ENCODE results near the gene PTH2R. TPM values are rescaled to one million over a fixed set of nuclear protein-coding genes. Genes with fewer than 3 reads are reported as not detected.

PTH2R gene
- total and polyA plus RNA-seq, 2 donors (not counting 3 experiments of a cell fraction or from before 2014, with no cell fraction given) = not detected

DNA sequence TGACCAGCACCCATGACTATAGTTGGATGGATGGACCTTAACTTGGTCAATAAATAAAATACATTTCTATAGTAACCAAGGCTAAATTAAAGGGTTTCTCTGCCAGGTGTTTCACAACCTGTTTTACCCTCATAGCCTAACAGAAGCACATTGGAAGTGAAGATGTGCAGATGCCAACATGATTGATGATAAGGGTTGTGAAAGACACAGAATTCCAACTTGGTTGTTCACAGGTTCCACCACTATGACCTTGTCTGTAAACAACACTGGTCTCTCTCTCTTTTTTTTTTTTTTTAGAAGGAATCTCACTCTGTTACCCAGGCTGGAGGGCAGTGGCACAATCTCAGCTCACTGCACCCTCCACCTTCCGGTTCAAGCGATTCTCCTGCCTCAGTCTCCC lies 37.5 kb upstream of the PTH2R start:
- POLR2A ChIA-PET = no interaction called here
- BruUV-seq (replicated peaks) = no TSS peak
- Histone ChIP-seq H3K27ac (ENCODE audit: insufficient read depth, low read depth, low read length) (no peak overlapping the region), H3K79me2 (ENCODE audit: control insufficient read depth, insufficient read depth, low read length) (no peaks in the 10 kb centered on the region), H3K9me1 (replicated peaks; ENCODE audit: control insufficient read depth, extremely low read depth, insufficient read depth, low read length) (no peaks in the 10 kb centered on the region), H3K27me3 (ENCODE audit: control insufficient read depth in 2 of 2, insufficient read depth in 2 of 2, low read length in 2 of 2) (no peaks in the 10 kb centered on the region), H3K9ac (replicated peaks; ENCODE audit: extremely low read depth, insufficient read depth, low read length) (no peak overlapping the region), H2AFZ (ENCODE audit: low read depth, low read length) (no peak overlapping the region), H3K4me2 (ENCODE audit: insufficient read depth, low read length) (no peak overlapping the region), H3K36me3 (ENCODE audit: control insufficient read depth in 2 of 2, extremely low read depth in 1 of 2, insufficient read depth in 2 of 2, low read length in 2 of 2) (no peaks in the 10 kb centered on the region), H4K20me1 (replicated peaks; ENCODE audit: control insufficient read depth, extremely low read depth, insufficient read depth, low read length) (no peaks in the 10 kb centered on the region), H3K9me3 (replicated peaks; ENCODE audit: control insufficient read depth, insufficient read depth, low read length) (no peaks in the 10 kb centered on the region), H3K4me1 (ENCODE audit: control insufficient read depth, extremely low read depth, insufficient read depth, low read length) (no peaks in the 10 kb centered on the region), H3K4me3 (replicated peaks in 1 of 3; ENCODE audit: insufficient read depth in 1 of 3, low read depth in 1 of 3, low read length in 3 of 3) (no peak overlapping the region)
- TF ChIP-seq FOS (IDR thresholded peaks at IDR 0.05; ENCODE audit: borderline replicate concordance, insufficient read depth, low read length) (no peak), JUN (IDR thresholded peaks at IDR 0.05; ENCODE audit: borderline replicate concordance, insufficient read depth, insufficient read length, low read depth) (no peak), POLR2A (IDR thresholded peaks at IDR 0.05; ENCODE audit: low read depth, low read length) (no peak), MYC (IDR thresholded peaks at IDR 0.05; ENCODE audit: low read depth, low read length) (no peak), EZH2 (IDR thresholded peaks at IDR 0.05; ENCODE audit: borderline replicate concordance, low read depth, low read length, severe bottlenecking) (no peak)
- CTCF ChIA-PET = no interaction called here
- FAIRE-seq = no peak
- intact Hi-C loops (cut with micrococcal nuclease) = no loop called here
- dilution Hi-C loops (cut with MboI; ENCODE audit: extremely low pct_ligation_motif_present, low sequenced_read_pairs) = no loop called here
- DNase-seq (ENCODE audit: low read depth, low spot score) = no peak

DNA sequence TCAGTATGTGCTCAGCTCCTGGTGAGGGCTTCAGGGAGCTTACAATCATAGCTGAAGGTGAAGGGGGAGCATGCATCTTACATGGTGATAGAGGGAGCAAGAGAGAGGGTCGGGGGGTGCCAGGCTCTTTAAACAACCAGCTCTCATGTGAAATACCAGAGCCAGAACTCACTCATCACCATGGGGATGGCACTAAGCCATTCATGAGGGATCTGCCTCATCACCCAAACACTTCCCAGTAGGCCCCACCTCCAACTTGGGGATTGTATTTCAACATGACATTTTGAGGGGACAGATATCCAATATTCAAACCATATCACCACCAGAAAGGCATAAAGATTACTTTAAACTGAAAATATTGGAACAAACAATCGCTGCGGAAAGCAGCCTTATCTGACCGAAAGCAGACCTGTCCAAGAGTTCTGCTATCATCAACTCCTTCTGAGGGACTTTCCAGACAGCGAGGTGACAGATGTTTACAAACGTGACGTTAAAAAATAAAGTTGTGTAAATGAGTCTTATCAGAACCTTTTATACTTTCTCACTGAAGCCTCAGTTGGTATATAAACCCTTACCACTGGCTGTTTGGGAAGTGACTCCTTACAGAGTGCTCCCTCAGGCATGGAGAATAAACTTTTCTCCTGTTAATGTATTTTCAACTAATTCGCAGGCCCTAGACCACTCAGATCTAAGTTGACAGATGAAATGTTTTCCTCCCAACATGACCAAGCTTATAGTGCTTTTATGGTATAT lies 35.5 kb upstream of the PTH2R start:
- Histone ChIP-seq H3K27ac (ENCODE audit: insufficient read depth, low read depth, low read length) (no peak overlapping the region), H2AFZ (ENCODE audit: low read depth, low read length) (no peak overlapping the region), H3K4me3 (replicated peaks in 1 of 3; ENCODE audit: insufficient read depth in 1 of 3, low read depth in 1 of 3, low read length in 3 of 3) (no peak overlapping the region), H3K36me3 (ENCODE audit: control insufficient read depth in 2 of 2, extremely low read depth in 1 of 2, insufficient read depth in 2 of 2, low read length in 2 of 2) (no peaks in the 10 kb centered on the region), H3K9me1 (replicated peaks; ENCODE audit: control insufficient read depth, extremely low read depth, insufficient read depth, low read length) (no peaks in the 10 kb centered on the region), H4K20me1 (replicated peaks; ENCODE audit: control insufficient read depth, extremely low read depth, insufficient read depth, low read length) (no peaks in the 10 kb centered on the region), H3K9ac (replicated peaks; ENCODE audit: extremely low read depth, insufficient read depth, low read length) (no peak overlapping the region), H3K79me2 (ENCODE audit: control insufficient read depth, insufficient read depth, low read length) (no peaks in the 10 kb centered on the region), H3K9me3 (replicated peaks; ENCODE audit: control insufficient read depth, insufficient read depth, low read length) (no peaks in the 10 kb centered on the region), H3K4me1 (ENCODE audit: control insufficient read depth, extremely low read depth, insufficient read depth, low read length) (no peaks in the 10 kb centered on the region), H3K27me3 (ENCODE audit: control insufficient read depth in 2 of 2, insufficient read depth in 2 of 2, low read length in 2 of 2) (no peaks in the 10 kb centered on the region), H3K4me2 (ENCODE audit: insufficient read depth, low read length) (no peak overlapping the region)
- no TSS peak for BruUV-seq (replicated peaks)
- DNase-seq (ENCODE audit: low read depth, low spot score) = no peak
- no peak for TF ChIP-seq POLR2A (IDR thresholded peaks at IDR 0.05; ENCODE audit: low read depth, low read length)
- TF ChIP-seq, protein P1, sequence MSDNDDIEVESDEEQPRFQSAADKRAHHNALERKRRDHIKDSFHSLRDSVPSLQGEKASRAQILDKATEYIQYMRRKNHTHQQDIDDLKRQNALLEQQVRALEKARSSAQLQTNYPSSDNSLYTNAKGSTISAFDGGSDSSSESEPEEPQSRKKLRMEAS (IDR thresholded peaks at IDR 0.05; ENCODE audit: insufficient read depth, insufficient read length) = no peak
- no peak for TF ChIP-seq JUN (IDR thresholded peaks at IDR 0.05; ENCODE audit: borderline replicate concordance, insufficient read depth, insufficient read length, low read depth)
- no peak for TF ChIP-seq GATA2 (IDR thresholded peaks at IDR 0.05; ENCODE audit: insufficient read depth, insufficient read length, low read depth, low read length)
- no peak for TF ChIP-seq FOS (IDR thresholded peaks at IDR 0.05; ENCODE audit: borderline replicate concordance, insufficient read depth, low read length)
- TF ChIP-seq, protein P2, sequence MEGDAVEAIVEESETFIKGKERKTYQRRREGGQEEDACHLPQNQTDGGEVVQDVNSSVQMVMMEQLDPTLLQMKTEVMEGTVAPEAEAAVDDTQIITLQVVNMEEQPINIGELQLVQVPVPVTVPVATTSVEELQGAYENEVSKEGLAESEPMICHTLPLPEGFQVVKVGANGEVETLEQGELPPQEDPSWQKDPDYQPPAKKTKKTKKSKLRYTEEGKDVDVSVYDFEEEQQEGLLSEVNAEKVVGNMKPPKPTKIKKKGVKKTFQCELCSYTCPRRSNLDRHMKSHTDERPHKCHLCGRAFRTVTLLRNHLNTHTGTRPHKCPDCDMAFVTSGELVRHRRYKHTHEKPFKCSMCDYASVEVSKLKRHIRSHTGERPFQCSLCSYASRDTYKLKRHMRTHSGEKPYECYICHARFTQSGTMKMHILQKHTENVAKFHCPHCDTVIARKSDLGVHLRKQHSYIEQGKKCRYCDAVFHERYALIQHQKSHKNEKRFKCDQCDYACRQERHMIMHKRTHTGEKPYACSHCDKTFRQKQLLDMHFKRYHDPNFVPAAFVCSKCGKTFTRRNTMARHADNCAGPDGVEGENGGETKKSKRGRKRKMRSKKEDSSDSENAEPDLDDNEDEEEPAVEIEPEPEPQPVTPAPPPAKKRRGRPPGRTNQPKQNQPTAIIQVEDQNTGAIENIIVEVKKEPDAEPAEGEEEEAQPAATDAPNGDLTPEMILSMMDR (IDR thresholded peaks at IDR 0.05; ENCODE audit: extremely low read depth in 1 of 2, insufficient read depth in 1 of 2, low read depth in 1 of 2, low read length in 2 of 2) = no peak
- TF ChIP-seq POLR2AphosphoS5 (IDR thresholded peaks at IDR 0.05; ENCODE audit: insufficient read depth, low read depth, low read length) = no peak
- TF ChIP-seq MYC (IDR thresholded peaks at IDR 0.05; ENCODE audit: low read depth, low read length) = no peak
- no peak for TF ChIP-seq EZH2 (IDR thresholded peaks at IDR 0.05; ENCODE audit: borderline replicate concordance, low read depth, low read length, severe bottlenecking)
- POLR2A ChIA-PET = no interaction called here
- FAIRE-seq = no peak
- intact Hi-C loops (cut with micrococcal nuclease) (loop anchor here (10.0 kb wide), 1 partner anchor 196 kb away; no protein-coding TSS in a partner anchor), dilution Hi-C loops (cut with MboI; ENCODE audit: extremely low pct_ligation_motif_present, low sequenced_read_pairs) (no loop called here)
- CTCF ChIA-PET = no interaction called here
